Muscle of leg (tissue), 16 donors: ENCODE measurements around the gene ASB15. TPM values are rescaled to one million over a fixed set of nuclear protein-coding genes. Genes with fewer than 3 reads are reported as not detected.
"Not testable (repeated sequence)": the region's sequence is repeated elsewhere in the genome, so short reads cannot be mapped to it uniquely, and the experiment has no call there.

Source experiments
- DNase-seq: peaks from one replicate; pipeline ENCODE4 v3.0.0; 2013
- H3K27ac ChIP-seq: one replicate; pipeline ENCODE4 v1.5.1; 2013; ENCODE audit warnings: mild to moderate bottlenecking, low read length, control low read depth
- H3K27me3 ChIP-seq: one replicate; pipeline ENCODE4 v1.6.1; 2013; ENCODE audit warnings: low read length; ENCODE audit not compliant: control insufficient read depth, insufficient read depth
- H3K36me3 ChIP-seq: one replicate; pipeline ENCODE4 v1.6.1; 2013; ENCODE audit warnings: low read length; ENCODE audit not compliant: control insufficient read depth, insufficient read depth
- H3K4me1 ChIP-seq: one replicate; pipeline ENCODE4 v1.6.1; 2013; ENCODE audit warnings: low read length; ENCODE audit not compliant: control insufficient read depth, insufficient read depth
- H3K4me3 ChIP-seq: one replicate; pipeline ENCODE4 v1.5.1; 2013; ENCODE audit warnings: low read length, control low read depth
- H3K9me3 ChIP-seq: replicated peaks from 2 replicates; pipeline ENCODE4 v1.6.1; 2013; ENCODE audit warnings: low read depth, low read length; ENCODE audit not compliant: control insufficient read depth
- WGBS: methylation state at CpG from one replicate; pipeline ENCODE4 v1.1.5; 2013; ENCODE audit warnings: missing lambda C conversion rate; ENCODE audit not compliant: insufficient coverage; 5-methylcytosine and 5-hydroxymethylcytosine counted together
- long read RNA-seq, 11 donors: transcript quantifications; one replicate each; lab custom pipeline, GENCODE V29; 2026
- polyA plus RNA-seq, 8 donors: library from polyadenylated mRNA; unstranded; fragments of 120-200 nt; gene quantifications; one replicate each; pipeline versions ENCODE4 v1.2.1 to v1.2.3, GENCODE V29; 2013; ENCODE audit warnings: inconsistent platforms in 1 of 8, low replicate concordance in 1 of 8; ENCODE audit not compliant: insufficient read length in 8 of 8, insufficient read depth in 1 of 8
- total RNA-seq: library from RNA; stranded (reverse); fragments of 120-200 nt; gene quantifications from one replicate; pipeline ENCODE4 v1.2.4, GENCODE V29; 2013

ASB15 gene
- total RNA-seq, result 4.6 TPM
- polyA plus RNA-seq, result 1 to 10 TPM; 3.0 to 7.1 (median 4.2) TPM
- long read RNA-seq, donor 1, result 0 reads
- long read RNA-seq, donor 2, result 0 reads
- long read RNA-seq, donor 3, result 0 reads
- long read RNA-seq, donor 4, partial matches to known transcripts, result 72 of 72 reads
- long read RNA-seq, donor 4, other reads (novel, unspliced or antisense), result 0 of 72 reads
- long read RNA-seq, donor 5, partial matches to known transcripts, result 0 of 1 reads
- long read RNA-seq, donor 5, other reads (novel, unspliced or antisense), result 0 of 1 reads
- long read RNA-seq, donor 6, result 0 reads
- long read RNA-seq, donor 7, result 0 reads
- long read RNA-seq, donor 8, result 0 reads
- long read RNA-seq, donor 9, result 0 reads
- long read RNA-seq, donor 10, result 0 reads
- long read RNA-seq, donor 11, result 0 reads

GRCh38 chr7:123601530-123601929 is at the start of gene ASB15:
TSS of gene ASB15 (plus strand) at chr7:123601821. CDS start at chr7:123614503, 12,682 bp downstream.
- DNase-seq, result peak; percentile 71
- Histone ChIP-seq H3K36me3 (no peaks in the 10 kb centered on the region), H3K27ac (peak within 1 kb of the TSS; percentile 73), H3K27me3 (no peaks in the 10 kb centered on the region), H3K4me1 (no peaks in the 10 kb centered on the region), H3K4me3 (peak within 1 kb of the TSS; percentile 31), H3K9me3 (no peaks in the 10 kb centered on the region)
- WGBS, result no CpG with 5 or more reads among the region's 4 CpGs

GRCh38 chr7:123552134-123552533 is 49.5 kb upstream of the ASB15 start:
- not testable (repeated sequence) for DNase-seq, H3K4me1 ChIP-seq, H3K4me3 ChIP-seq, H3K36me3 ChIP-seq, H3K27ac ChIP-seq, H3K9me3 ChIP-seq, H3K27me3 ChIP-seq

- no peak for DNase-seq
- WGBS, result 100% methylated on average over 2 of the region's 2 CpGs
- Histone ChIP-seq H3K9me3 (no peaks in the 10 kb centered on the region), H3K27ac (no peak overlapping the region), H3K36me3 (peaks cover 8% of the 10 kb centered on the region), H3K4me3 (no peak overlapping the region), H3K4me1 (peaks cover 4% of the 10 kb centered on the region), H3K27me3 (no peaks in the 10 kb centered on the region)
Measured at GRCh38 chr7:123552641-123553040, 49.0 kb upstream of the ASB15 start.

GRCh38 chr7:123553159-123553558 is 48.5 kb upstream of the ASB15 start:
- WGBS, result no CpG with 5 or more reads among the region's 3 CpGs
- Histone ChIP-seq H3K36me3 (peaks cover 8% of the 10 kb centered on the region), H3K27me3 (no peaks in the 10 kb centered on the region), H3K9me3 (no peaks in the 10 kb centered on the region), H3K27ac (no peak overlapping the region), H3K4me3 (no peak overlapping the region), H3K4me1 (peaks cover 4% of the 10 kb centered on the region)
- no peak for DNase-seq

GRCh38 chr7:123555484-123555883 is 46.1 kb upstream of the ASB15 start:
- Histone ChIP-seq H3K4me3 (no peak overlapping the region), H3K36me3 (peaks cover 6% of the 10 kb centered on the region)

GRCh38 chr7:123557016-123557397 is 44.6 kb upstream of the ASB15 start:
- Histone ChIP-seq H3K27ac (peak overlapping the region; percentile 97), H3K9me3 (no peaks in the 10 kb centered on the region), H3K36me3 (peaks cover 6% of the 10 kb centered on the region), H3K4me3 (peak overlapping the region; percentile 99), H3K27me3 (no peaks in the 10 kb centered on the region), H3K4me1 (peaks cover 4% of the 10 kb centered on the region)
- 0% methylated on average over 10 of the region's 12 CpGs for WGBS
- DNase-seq, result no peak

More at GRCh38 chr7:123555484-123555883, 46.1 kb upstream of the ASB15 start:
- DNase-seq, result no peak
- no peaks in the 10 kb centered on the region for H3K27me3 ChIP-seq
- no peaks in the 10 kb centered on the region for H3K9me3 ChIP-seq
- H3K27ac ChIP-seq, result no peak overlapping the region
- peaks cover 4% of the 10 kb centered on the region for H3K4me1 ChIP-seq

GRCh38 chr7:123557398-123558288 is 44.0 kb upstream of the ASB15 start, which contains the start of gene NDUFA5:
TSS of gene NDUFA5 (minus strand) at chr7:123557818. CDS start at chr7:123557795, 23 bp downstream.
- Histone ChIP-seq H3K27ac (peak within 1 kb of the TSS; percentile 97), H3K36me3 (peaks cover 5% of the 10 kb centered on the region), H3K4me1 (peaks cover 4% of the 10 kb centered on the region), H3K27me3 (no peaks in the 10 kb centered on the region), H3K9me3 (no peaks in the 10 kb centered on the region), H3K4me3 (peak within 1 kb of the TSS; percentile 99)
- peak; percentile 100 for DNase-seq
- WGBS, result under 1% methylated on average over 30 of the region's 40 CpGs

GRCh38 chr7:123558289-123558874 is 43.2 kb upstream of the ASB15 start:
- 20% methylated on average over 1 of the region's 4 CpGs for WGBS
- no peaks in the 10 kb centered on the region for H3K9me3 ChIP-seq
- H3K27ac ChIP-seq, result peak overlapping the region; percentile 97
- peaks cover 4% of the 10 kb centered on the region for H3K4me1 ChIP-seq
- H3K27me3 ChIP-seq, result no peaks in the 10 kb centered on the region
- H3K4me3 ChIP-seq, result peak overlapping the region; percentile 99
- peaks cover under 1% of the 10 kb centered on the region for H3K36me3 ChIP-seq
- no peak for DNase-seq

GRCh38 chr7:123562121-123562520 is 39.5 kb upstream of the ASB15 start:
- Histone ChIP-seq H3K4me3 (no peak overlapping the region), H3K27ac (no peak overlapping the region), H3K27me3 (no peaks in the 10 kb centered on the region), H3K4me1 (no peaks in the 10 kb centered on the region), H3K9me3 (no peaks in the 10 kb centered on the region), H3K36me3 (no peaks in the 10 kb centered on the region)
- no peak for DNase-seq
